Astrocyte (in vitro differentiated cells and primary cell): Measurements from ENCODE around the gene ORC3.

Source experiments
- EZH2 ChIP-seq: IDR thresholded peaks from 2 replicates; pipeline ENCODE4 v1.6.1; 2012; ENCODE audit warnings: mild to moderate bottlenecking, low read length, inconsistent platforms; ENCODE audit not compliant: insufficient read depth
- TF ChIP-seq, protein P1 (sequence below): IDR thresholded peaks from 2 replicates; pipeline ENCODE4 v1.5.1; 2011; ENCODE audit warnings: low read depth, mild to moderate bottlenecking, inconsistent platforms, low read length, moderate library complexity; ENCODE audit not compliant: insufficient read depth

- TF ChIP-seq, protein P1, sequence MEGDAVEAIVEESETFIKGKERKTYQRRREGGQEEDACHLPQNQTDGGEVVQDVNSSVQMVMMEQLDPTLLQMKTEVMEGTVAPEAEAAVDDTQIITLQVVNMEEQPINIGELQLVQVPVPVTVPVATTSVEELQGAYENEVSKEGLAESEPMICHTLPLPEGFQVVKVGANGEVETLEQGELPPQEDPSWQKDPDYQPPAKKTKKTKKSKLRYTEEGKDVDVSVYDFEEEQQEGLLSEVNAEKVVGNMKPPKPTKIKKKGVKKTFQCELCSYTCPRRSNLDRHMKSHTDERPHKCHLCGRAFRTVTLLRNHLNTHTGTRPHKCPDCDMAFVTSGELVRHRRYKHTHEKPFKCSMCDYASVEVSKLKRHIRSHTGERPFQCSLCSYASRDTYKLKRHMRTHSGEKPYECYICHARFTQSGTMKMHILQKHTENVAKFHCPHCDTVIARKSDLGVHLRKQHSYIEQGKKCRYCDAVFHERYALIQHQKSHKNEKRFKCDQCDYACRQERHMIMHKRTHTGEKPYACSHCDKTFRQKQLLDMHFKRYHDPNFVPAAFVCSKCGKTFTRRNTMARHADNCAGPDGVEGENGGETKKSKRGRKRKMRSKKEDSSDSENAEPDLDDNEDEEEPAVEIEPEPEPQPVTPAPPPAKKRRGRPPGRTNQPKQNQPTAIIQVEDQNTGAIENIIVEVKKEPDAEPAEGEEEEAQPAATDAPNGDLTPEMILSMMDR: no peak
- TF ChIP-seq EZH2: no peak
Observed at GRCh38 chr6:87692086-87692485, 102.2 kb downstream of the ORC3 start.
